MM.1S (cell line): Measurements from ENCODE around the gene ATAD3A.

ENCODE experiments used
- CTCF ChIP-seq: fragments of 300-600 bp; sonication (generic); IDR thresholded peaks from 2 replicates; pipeline ENCODE4 v1.5.1; 2016; ENCODE audit warnings: antibody characterized with exemption, low read length, mixed read lengths
- EZH2 ChIP-seq: fragments of 300-600 bp; sonication (generic); optimal IDR thresholded peaks from 2 replicates; pipeline ENCODE3; 2017; ENCODE audit warnings: low read depth, mild to moderate bottlenecking, antibody characterized with exemption, low read length, mixed read lengths
- EZH2phosphoT487 ChIP-seq: fragments of 300-600 bp; sonication (generic); IDR thresholded peaks from 2 replicates; pipeline ENCODE4 v1.6.1; 2018; ENCODE audit warnings: antibody characterized with exemption, low read length

GRCh38 chr1:1550591-1551432, 38.9 kb downstream of the ATAD3A start:
- TF ChIP-seq CTCF, result peak; percentile 23; the same call in 1 of the 2 replicates
- TF ChIP-seq EZH2, result no peak
- no peak for TF ChIP-seq EZH2phosphoT487
